CMK (cell line): Measurements from ENCODE around the gene ATXN7L3.
A peak's percentile ranks its signal among the peaks of the same experiment; 100 is the strongest.

Source experiments
- DNase-seq: peaks from one replicate; pipeline ENCODE4 v3.0.0-alpha.2; 2010; ENCODE audit warnings: low read depth

ATXN7L3 gene

DNA sequence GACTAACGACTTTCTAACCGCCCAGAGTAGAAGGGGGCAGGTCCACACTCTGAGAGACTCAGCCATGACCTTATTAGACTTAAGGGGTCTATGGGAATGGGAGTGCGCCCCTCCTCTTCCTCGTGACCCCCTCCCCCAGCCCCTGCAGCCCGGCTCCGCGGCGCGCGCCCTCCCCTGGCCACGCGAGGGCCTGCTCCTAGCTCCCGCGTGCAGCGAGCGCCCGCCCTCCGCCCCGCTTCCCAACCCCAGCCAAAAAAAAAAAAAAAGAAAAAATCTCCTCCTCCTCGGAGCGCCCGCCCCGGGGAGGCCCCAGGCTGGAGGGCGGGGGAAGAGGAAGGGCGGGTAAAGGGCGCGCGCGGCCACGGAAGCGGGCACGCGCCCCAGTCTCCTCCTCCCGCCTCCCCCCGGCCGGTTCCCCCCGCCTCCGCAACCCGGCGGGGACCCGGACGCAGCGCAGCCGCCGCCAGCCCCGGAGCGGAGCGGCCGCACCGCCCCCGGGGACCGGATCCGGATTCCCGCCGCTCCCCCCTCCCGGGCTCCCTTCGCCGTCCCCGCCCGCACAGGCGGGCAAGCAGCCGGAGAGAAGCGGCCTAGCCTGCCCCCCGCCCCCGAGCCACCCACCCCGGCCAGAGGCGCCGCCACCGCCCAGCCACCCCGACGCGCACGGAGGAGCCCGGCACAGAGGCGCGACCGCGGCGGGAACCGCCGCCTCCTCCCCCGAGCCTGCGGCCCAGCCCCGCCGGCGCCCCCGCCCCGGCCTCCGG is 18.8 kb upstream of the ATXN7L3 start:
- peak; percentile 85 for DNase-seq

DNA sequence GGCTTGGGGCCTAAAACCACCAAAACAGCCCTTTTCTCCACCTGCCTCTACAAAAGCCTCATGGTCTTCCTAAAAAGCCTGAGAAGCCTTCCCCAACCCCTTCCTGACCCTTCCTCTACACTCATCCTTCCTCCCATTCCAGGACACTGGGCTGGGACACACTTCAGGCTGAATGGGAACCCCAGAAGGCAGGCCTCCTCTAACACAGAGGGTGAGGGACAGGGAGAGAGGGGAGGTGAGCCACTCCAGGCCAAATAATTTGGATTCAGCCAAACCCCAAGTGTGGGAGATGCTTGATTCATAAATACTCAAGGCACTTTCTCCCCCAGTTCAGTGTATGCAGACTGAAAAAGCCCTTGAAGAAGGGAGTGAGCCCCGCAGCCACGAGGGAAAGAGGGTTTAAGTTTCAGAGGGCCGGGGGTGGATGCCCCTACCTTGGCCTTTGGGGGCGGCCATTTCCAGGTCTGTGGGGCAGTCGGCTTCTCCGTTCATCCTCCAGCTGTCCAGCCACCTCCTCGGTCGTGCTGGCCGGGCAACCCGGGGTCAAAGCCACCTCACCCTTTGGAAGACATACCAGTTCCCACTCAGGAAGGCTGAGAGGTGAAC is 18.2 kb upstream of the ATXN7L3 start:
- no peak for DNase-seq

DNA sequence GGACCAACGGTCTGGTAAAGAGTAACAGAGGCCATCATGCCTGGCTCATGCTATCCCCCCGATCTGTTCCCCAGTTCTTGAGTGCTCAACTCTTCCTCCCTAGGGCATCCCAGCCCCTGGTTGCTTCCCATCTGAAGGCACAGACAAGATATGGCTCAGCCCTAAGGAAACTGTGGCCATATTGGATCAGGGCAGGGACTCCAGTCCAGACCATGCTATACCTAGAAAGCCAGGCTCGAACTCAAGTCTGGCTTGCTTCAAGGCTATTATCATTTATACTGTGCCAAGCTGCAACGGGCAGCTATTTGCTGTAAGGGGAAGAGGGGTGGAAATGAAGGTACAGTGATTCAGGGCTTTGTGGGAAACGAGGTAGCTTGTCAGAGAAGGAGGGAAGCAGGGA is 17.0 kb upstream of the ATXN7L3 start:
- DNase-seq: no peak

DNA sequence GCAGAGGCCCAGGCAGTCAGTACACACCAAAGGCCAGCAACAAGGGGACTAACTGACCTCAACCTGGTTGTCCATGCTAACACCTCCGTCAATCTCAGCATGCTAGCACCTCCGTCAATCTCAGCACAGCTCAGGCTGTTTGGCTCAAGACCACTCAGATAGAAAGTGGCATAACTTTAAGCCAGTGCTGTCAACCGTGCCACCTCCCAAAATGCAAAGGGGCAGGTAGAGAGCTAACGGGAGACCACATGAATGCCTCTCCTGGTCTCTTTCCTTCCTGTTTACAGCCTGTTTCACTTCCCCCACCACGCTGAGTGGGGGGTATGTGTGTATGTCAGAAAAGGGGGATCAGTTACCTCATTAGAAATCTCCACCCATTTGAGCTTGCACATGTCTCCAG is 16.5 kb upstream of the ATXN7L3 start:
- DNase-seq: no peak

DNA sequence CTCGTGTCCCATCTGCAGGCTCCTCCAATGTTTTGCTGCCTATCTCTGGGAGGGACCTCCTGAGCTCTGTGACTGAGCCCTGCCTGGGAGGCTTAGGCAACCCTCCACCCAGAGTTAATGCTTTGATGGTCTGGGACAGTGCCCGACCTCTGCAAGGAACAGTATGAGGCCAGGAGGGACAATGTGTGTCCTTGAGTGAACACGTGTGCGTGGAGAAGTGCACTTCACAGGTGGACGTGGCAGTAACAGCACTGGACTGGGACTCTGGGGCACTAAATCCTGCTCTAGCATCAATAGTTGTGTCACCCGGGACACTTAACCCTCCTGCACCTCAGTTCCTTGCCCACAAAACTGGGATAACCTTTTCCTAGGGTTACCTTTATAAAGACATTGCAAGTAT is 15.2 kb upstream of the ATXN7L3 start:
- DNase-seq: no peak

DNA sequence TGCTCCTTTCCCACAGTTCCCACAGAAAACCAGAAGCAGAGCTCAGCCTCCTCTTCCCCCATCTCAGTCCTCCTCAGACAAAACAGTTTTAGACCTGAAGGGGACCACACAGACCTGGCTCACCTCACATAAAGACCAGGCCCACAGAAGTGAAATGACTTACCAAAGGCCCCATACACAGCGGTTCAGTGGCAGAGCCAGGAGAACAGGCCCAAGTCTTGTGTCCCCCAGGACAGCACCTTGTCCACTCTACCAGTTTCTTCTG is 14.5 kb upstream of the ATXN7L3 start:
- DNase-seq: no peak

DNA sequence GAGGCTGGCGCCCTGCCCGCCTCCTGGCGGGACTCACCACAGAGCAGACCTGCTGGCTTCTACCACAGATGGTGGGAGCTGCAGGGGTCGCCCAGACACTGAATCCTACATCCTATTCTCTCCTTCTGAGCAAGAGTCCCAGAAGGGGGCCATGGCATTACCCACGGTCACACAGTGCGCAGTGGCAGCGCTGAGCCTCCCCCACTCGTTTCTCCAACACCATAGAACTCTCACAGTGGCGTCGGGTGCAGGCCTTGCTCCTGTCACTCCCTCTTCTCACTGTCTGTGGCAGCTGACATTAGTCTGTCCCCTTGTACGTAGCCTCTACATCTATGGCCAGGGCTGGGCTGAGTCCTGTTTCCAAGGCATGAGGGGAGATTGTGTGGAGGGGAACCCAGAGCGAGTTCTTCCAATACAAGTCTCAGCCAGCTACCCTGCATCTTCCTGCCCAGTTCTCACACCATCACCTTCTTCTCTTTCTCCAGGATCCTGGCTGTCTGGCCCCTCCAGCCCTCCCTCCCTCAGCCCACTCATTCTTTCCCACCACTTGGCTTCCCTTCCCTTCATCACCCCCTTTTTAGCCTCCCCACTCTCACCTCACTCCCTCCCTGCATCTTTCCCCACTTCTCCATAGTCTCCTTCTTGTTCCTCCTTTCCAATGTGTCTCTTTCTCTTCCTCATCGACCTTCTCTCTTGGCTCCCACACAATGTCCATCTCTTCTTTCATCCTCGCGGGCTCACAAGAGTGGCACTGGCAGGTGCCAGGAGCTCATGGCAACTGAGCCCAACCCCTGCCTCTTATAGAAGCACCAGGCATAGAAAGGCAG is 13.9 kb upstream of the ATXN7L3 start:
- DNase-seq: no peak

DNA sequence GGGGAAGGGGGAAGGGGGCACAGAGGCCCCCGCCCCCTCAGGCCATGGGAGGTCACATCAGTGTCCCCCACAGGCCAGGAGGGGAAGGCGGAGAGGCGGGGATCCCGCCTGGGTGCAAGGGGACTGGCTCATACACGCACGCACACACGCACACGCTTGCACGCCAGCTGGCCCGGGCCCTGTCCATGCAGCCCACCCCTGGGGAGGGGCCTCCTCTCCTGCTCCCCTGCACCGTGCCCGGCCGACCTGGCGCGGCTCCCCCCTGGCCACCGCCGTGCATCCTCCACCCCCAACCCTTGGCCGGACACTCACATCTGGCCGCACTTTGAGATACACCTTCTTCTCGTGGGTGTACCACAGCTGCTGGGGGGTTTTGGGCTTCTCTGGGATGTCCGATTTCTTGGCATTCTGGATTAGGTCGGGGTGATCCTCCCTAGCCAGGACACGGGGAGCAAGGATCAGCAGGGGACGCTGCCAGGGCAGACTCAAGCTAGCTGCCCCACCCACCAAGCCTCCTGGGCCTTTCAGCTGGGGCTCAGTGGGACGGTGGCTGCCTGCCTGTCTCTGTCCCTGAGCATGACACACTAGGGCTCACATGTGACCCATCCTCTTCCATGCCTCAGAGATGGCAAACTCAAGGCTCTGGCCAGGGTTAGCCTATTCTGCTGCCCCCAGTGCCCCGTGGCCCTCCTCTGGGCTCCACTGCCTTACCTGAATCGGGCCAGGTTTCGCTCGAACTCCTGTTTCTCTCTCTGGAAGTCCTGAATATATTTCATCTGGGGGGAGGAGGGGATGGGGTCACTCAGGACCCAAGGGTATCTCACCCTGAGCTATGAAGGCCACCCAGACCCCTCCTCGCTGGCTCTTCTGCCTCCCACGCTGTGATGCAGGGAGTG is 13.1 kb upstream of the ATXN7L3 start:
- no peak for DNase-seq

DNA sequence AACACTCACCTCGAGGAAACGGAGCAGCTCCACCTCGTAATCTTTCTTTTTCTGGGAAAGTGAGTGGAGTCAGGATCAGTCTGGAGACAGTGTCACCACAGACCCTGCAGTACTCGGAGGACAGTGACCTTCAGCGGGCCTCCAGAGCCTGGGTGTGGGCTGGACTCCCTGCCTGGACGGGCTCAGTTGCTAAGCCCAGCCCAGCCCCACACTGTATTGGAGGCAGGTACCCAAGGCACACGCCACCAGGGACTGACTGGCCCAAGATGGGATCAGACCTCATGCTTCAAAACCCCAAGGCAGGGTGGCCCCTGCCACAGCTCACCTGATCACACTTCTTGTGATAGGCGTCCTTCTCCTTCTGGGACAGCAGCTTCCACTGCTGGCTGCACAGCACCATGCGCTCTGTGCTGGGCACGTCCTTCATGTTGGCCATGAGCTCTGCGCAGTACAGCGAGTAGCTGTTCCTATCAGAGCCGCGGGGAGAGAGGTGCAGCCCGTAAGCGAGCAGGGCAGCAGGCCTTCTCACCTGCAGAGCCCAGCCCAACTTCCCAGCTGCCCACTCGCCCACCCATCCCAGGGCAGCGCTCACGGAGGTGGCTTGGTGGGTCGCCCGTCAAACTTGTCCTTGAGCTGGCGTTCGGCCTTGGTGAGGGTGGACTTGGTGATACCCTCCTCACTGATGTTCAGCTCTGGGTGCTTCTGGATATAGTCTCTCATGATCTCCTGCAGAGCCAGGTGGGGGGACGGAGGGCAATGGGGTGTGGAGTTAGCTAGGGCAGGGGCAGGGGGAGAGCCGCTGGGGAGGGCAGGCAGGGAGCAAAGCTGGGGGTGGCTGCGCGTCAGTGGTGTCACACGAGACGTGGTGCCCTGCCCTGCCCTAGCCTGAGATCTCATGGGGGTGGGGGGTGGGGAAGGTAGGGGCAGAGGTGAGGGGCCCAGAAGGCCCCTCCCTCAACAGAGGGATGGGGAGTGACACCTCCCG is 11.9 kb upstream of the ATXN7L3 start:
- no peak for DNase-seq

DNA sequence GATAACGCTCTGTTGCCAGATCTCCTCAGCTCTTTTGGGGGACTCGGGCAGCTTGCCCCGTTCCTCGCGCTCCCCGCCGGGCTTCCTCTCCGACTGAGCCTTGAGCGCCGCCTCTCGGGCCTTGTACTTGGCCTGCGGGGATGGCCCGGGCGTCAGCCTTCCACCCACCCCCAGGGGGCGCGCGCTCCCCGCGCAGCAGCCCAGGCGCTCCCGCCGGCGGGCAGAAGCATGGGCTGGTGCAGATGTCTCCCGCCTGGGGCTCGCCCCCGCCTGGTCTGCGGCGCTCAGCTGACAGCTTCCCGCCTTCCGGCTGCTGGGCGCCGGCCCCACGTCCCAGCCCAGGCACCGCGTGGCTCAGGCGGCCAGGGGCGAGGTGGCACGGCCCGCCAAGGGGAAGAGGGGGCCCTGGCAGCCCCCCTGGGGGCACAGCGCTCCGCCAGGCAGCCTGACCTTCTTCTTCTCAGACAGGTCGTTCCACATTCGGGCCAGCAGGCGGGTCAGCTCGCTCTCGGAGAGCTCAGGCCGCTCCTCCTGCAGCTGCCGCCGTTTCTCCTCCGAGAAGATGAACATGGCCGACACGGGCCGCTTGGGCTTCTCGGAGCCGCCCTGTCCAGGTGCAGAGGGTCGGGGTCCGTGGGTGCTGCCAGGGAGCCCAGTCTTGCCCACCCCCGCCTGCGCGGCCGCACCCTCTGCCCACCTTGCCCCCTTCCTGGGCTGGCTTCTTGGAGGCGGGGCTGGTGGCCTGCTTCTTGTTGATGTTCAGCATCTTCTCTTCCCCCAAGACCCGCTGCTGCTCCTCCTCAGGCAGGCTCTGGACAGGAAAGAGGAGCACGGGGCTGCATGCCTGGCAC is 10.9 kb upstream of the ATXN7L3 start:
- peak; percentile 87 for DNase-seq

DNA sequence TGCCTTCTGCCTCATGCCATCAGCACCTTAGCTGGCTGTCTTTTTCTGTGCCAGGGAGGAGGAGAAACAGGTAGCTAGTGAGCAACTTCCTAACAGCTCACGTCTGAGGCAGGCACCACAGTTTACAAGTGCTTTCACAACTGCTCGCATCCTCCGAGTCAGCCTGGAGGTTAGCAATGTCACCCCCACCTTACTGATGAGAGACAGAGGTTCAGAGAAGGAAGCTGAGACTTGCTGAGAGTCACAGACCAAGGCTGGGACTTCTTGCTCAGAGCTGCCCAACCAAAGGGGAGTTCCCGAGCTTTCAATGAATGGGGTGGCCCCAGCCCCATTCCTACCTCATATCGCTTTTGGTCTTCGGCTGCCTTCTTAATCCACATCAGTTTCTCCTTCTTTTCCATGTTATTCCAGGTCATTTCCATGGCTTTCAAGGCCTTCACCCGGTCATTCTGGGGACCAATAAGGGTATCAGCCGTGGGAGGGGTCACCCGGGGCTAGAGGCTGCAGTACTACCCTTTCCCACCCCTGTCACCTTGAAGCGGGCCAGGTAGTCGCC is 10.2 kb upstream of the ATXN7L3 start:
- DNase-seq: no peak

DNA sequence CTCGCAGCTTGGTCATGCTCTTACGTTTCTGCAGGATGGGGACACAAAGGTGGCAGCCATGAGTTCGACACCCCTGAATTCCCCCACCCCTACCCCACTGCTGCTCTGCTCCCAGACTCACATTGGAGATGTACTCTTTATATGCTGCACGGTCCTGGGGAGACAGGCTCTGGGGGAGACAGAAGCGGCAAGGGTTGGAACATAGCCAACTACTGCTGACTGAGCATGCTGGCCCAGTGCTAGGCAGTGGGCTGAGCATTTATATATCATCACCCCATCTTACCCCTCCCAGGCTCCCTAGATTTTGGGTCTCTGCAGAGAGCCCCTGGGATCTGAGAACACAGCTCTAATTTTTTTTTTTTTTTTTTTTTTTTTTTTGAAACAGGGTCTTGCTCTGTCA is 8.1 kb upstream of the ATXN7L3 start:
- no peak for DNase-seq

DNA sequence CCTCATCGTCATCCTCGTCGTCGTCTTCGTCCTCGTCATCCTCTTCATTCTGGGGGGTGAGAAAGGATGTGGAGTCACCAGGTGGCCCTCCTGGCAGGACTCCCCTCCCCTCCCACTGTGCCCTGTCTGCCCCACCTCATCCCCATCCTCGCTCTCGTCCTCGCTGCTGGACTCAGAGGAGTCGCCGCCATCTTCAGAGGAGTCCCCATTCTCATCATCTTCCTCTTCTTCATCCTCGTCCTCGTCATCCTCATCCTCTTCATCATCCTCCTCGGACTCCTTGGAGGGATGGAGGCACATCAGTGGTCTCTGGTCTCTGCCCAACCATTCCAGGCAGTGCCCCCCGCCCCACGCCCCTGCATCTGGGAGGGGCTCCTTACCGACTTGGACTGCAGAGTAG is 7.6 kb upstream of the ATXN7L3 start:
- no peak for DNase-seq

DNA sequence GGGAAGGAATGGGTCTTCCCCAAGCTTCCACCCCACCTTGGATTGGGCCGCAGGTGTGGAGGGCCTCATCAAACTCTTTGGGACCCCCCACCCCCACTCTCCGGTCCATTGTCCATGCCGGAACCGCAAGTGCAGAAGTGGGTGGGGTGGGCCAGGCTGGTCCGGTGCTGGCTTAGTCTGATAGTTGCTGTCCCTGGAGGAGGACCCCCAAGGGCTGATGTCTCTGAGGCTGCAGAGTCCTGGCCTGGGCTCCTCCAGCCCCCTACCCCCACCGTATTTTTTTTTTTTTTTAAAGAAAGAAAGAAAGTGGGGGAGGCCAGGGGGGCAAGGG is 7.1 kb upstream of the ATXN7L3 start:
- no peak for DNase-seq

DNA sequence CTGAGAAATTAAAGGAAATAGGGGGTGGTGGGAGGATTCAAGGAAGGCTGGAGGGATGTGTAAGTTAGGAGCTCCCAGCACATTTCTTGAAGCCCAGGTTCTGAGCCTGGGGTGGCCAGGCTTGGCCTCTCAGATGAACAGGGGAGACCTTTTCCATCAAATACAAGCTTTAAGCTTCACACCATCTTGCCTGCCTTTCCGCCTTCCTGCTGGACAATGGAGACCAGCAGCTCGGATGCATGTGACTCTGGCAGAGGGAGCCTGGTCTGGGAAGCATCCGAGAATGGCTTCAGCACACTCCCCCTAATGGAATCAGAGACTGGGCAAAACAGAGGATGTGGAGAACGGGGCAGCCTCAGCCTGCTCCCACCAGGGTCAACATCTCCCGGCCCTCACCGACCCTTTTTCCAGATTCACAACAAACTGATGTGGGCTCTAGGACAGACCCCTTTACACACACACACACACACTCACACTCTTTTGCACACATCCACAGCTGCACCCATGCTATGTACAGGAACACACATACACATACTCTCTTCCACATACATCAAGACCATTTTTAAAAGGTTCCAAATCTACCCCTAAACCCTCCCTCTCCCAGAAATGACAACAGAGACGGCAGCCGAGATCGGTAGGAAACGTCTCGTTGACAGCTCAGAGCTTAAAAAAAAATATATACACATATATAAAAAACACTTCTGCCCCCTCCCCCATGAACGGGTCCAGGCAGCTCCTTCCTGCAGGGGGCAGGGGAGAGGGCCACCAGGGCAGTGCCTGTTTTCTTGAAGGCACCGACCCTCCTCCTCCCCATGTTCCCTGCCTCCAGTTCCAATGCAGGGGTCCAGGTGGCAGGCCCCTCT is 6.5 kb upstream of the ATXN7L3 start:
- no peak for DNase-seq

DNA sequence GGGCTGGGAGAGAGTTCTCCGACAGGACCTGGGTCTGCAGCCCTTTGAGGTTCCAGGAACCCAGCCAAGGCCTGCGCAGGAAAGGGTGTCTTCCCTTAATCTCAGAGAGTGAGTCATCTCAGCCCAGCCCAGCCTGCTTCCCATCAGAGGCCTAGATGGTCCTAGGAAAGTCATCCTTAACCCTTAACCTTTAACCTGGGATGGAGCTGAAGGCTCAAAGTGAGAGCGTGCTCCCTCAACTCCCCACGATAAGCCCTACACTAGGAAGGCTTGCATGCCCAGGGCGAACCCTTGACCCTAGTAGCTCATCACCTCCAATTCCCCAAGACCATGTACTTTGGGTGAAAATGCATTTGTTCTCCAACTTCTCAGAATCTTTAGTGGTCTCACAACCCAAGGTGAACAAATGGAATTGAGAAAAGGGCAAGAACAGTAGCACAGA is 4.8 kb upstream of the ATXN7L3 start:
- no peak for DNase-seq

DNA sequence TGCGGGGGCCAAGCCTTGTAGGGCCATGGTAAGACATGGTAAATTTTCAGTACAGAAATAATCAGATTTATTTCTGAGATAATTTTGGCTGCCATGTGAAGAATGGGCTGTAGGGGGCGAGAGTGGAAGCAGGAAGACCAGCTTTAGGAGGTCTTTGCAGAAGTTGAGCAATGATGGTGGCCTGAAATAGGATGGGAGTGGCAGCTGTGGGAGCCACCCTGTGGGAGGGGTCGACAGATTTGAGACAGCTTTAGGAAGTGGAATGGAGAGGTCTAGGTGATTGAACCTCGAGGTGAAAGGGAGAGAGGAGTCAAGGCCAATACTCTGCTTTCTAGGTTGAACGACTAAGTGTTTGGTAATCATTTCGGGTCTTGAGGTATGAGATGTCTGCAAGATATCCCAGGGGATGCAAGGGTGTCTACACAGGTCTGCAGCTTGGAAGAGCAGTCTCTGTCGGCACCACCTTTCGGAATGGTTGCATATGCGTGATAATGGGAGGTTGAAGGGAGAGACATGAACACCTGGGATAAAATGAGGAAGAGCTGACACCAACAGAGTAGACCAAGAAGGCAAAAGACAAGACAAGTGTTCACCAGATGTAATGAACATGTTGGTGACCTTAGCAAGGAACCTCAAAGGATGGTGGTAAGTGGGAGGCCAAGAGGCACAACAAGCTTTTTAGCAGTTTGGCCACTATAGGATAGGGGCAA is 4.2 kb upstream of the ATXN7L3 start:
- no peak for DNase-seq

DNA sequence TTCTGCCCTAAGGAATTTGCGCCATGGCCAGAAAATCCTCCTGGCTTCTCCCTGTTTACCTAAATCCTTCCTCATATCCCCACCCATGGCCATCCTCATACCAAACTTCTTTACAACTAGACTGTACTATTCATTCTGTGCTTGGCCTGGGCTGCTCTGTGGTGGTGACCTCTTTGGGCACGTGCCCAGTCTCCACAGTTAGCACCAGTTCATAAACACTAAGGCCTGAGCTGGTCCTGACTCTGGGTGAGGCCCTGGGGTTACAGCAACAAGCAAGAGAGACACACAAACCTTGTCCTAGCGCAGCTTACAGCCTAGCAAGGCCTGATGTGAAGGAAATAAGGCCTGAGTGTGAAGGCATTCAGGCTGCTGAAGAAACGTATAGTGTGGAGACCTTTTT is 3.1 kb upstream of the ATXN7L3 start:
- DNase-seq: no peak
